Fibroblast of lung (primary cell): ENCODE measurements around the gene OR2T5.
"Not testable (repeated sequence)": the region's sequence is repeated elsewhere in the genome, so short reads cannot be mapped to it uniquely, and the experiment has no call there.

ENCODE experiments used
- CTCF ChIP-seq, 2 donors: IDR thresholded peaks in 1 of 2; conservative IDR thresholded peaks in 1 of 2; 1 replicate in 1 of 2; 2 replicates in 1 of 2; pipeline ENCODE4 v1.5.1; 2011 to 2012; ENCODE audit warnings: low read length in 2 of 2, control low read depth in 1 of 2, inconsistent platforms in 1 of 2, low read depth in 1 of 2, mild to moderate bottlenecking in 1 of 2
- EZH2 ChIP-seq: IDR thresholded peaks from 2 replicates; pipeline ENCODE4 v1.5.1; 2012; ENCODE audit warnings: low read length, control low read depth, mild to moderate bottlenecking; ENCODE audit errors: missing control alignments

- not testable (repeated sequence) for TF ChIP-seq EZH2; CTCF (conservative IDR thresholded peaks at IDR 0.05 in 1 of 2, IDR thresholded peaks at IDR 0.05 in 1 of 2; ENCODE audit: low read depth in 1 of 2, low read length in 2 of 2)
These were observed 16.3 kb upstream of the OR2T5 start for GRCh38 chr1:248472111-248472510.
